ENCODE results near the gene IPO9. TPM values are rescaled to one million over a fixed set of nuclear protein-coding genes. Genes with fewer than 3 reads are reported as not detected.

The IPO9 gene
- polyA plus RNA-seq, 1 donor (not counting 4 experiments of a cell fraction or from before 2014, with no cell fraction given), result 38.9 TPM

DNA sequence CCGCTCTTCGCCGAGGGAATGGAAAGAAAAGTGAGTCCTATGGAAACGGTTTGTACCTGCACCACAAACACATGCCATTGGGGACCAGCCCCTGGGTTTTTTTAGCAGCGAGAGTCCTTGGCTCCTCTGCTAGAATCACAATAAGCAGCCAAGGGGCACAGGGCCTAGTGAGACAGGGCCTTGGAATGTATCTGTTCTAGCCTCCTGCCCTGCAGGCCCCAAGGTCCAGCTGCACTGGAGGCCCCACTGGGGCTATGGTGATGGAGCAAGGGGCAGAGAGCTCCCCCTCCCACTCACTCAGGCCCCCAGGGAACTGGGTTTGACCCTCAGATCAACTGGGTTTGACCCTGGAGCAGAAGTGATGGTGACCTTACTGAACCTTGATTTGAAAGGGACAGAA is 74.2 kb downstream of the IPO9 start:
- TF ChIP-seq EZH2 (IDR thresholded peaks at IDR 0.05; ENCODE audit: low read length), result no peak
- TF ChIP-seq, protein P1, sequence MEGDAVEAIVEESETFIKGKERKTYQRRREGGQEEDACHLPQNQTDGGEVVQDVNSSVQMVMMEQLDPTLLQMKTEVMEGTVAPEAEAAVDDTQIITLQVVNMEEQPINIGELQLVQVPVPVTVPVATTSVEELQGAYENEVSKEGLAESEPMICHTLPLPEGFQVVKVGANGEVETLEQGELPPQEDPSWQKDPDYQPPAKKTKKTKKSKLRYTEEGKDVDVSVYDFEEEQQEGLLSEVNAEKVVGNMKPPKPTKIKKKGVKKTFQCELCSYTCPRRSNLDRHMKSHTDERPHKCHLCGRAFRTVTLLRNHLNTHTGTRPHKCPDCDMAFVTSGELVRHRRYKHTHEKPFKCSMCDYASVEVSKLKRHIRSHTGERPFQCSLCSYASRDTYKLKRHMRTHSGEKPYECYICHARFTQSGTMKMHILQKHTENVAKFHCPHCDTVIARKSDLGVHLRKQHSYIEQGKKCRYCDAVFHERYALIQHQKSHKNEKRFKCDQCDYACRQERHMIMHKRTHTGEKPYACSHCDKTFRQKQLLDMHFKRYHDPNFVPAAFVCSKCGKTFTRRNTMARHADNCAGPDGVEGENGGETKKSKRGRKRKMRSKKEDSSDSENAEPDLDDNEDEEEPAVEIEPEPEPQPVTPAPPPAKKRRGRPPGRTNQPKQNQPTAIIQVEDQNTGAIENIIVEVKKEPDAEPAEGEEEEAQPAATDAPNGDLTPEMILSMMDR (optimal IDR thresholded peaks at IDR 0.05 in 1 of 3, IDR thresholded peaks at IDR 0.05 in 1 of 3, conservative IDR thresholded peaks at IDR 0.05 in 1 of 3; ENCODE audit: extremely low read depth in 1 of 3, insufficient read depth in 2 of 3, low read length in 3 of 3), result no peak
- H3K9me3 ChIP-seq (ENCODE audit: control insufficient read depth, low read depth, low read length), result no peaks in the 10 kb centered on the region
- H3K36me3 ChIP-seq (ENCODE audit: control insufficient read depth in 2 of 2, extremely low read depth in 1 of 2, insufficient read depth in 2 of 2, low read length in 2 of 2), result no peaks in the 10 kb centered on the region
- no peak overlapping the region for H3K4me3 ChIP-seq (ENCODE audit: control insufficient read depth in 2 of 3, extremely low read depth in 1 of 3, insufficient read depth in 2 of 3, low read depth in 1 of 3, low read length in 3 of 3)
- DNase-seq (ENCODE audit: low read depth, low spot score) (no peak), FAIRE-seq (no peak)
- H3K9ac ChIP-seq (ENCODE audit: control insufficient read depth, extremely low read depth, insufficient read depth, low read length), result no peak overlapping the region
- no peak overlapping the region for H3K27ac ChIP-seq (ENCODE audit: control insufficient read depth, insufficient read depth, low read length)
- no peaks in the 10 kb centered on the region for H3K79me2 ChIP-seq (ENCODE audit: control insufficient read depth, insufficient read depth, low read length)
- no peak overlapping the region for H3K4me2 ChIP-seq (ENCODE audit: control insufficient read depth, extremely low read depth, insufficient read depth, low read depth, low read length)
- H3K27me3 ChIP-seq (ENCODE audit: control insufficient read depth, extremely low read depth, insufficient read depth, low read length), result no peaks in the 10 kb centered on the region
- peaks cover 21% of the 10 kb centered on the region for H3K4me1 ChIP-seq (ENCODE audit: control insufficient read depth, extremely low read depth, insufficient read depth, low read length)
- no peaks in the 10 kb centered on the region for H4K20me1 ChIP-seq (ENCODE audit: control insufficient read depth, extremely low read depth, insufficient read depth, low read length)
- no peak overlapping the region for H2AFZ ChIP-seq (ENCODE audit: control insufficient read depth, low read length)
- dilution Hi-C loops (cut with MboI; ENCODE audit: extremely low pct_ligation_motif_present, low sequenced_read_pairs), result no loop called here
- H3K9me1 ChIP-seq (ENCODE audit: control insufficient read depth, extremely low read depth, insufficient read depth, low read length), result no peaks in the 10 kb centered on the region

DNA sequence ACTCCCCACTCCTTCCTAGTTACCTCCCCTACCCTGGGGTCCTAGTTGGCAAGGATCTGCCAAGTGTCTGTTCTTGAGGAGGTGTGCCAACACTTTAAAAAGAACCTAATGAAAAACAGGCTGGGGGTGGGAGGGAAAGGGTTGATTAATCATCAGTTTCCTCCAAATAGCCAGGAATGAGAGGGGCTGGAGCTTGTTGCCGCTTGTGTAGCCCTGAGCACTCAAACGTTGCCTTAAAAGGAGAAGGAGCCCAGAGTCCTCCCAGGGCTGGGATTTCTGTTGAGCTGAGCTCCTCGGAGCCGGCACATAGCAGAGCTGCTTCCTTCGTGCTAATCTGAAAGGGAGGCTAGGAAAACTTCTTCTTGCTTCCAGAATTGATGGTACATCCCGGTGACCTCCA is 75.6 kb downstream of the IPO9 start:
- no peak for TF ChIP-seq EZH2 (IDR thresholded peaks at IDR 0.05; ENCODE audit: low read length)
- TF ChIP-seq, protein P1 (optimal IDR thresholded peaks at IDR 0.05 in 1 of 3, IDR thresholded peaks at IDR 0.05 in 1 of 3, conservative IDR thresholded peaks at IDR 0.05 in 1 of 3; ENCODE audit: extremely low read depth in 1 of 3, insufficient read depth in 2 of 3, low read length in 3 of 3), result no peak
- DNase-seq (ENCODE audit: low read depth, low spot score) (no peak), FAIRE-seq (peak; percentile 84)
- Histone ChIP-seq H3K79me2 (ENCODE audit: control insufficient read depth, insufficient read depth, low read length) (no peaks in the 10 kb centered on the region), H3K9me3 (ENCODE audit: control insufficient read depth, low read depth, low read length) (no peaks in the 10 kb centered on the region), H3K36me3 (ENCODE audit: control insufficient read depth in 2 of 2, extremely low read depth in 1 of 2, insufficient read depth in 2 of 2, low read length in 2 of 2) (no peaks in the 10 kb centered on the region), H4K20me1 (ENCODE audit: control insufficient read depth, extremely low read depth, insufficient read depth, low read length) (no peaks in the 10 kb centered on the region), H3K4me2 (ENCODE audit: control insufficient read depth, extremely low read depth, insufficient read depth, low read depth, low read length) (peak overlapping the region; percentile 22), H3K27ac (ENCODE audit: control insufficient read depth, insufficient read depth, low read length) (no peak overlapping the region), H2AFZ (ENCODE audit: control insufficient read depth, low read length) (no peak overlapping the region), H3K9ac (ENCODE audit: control insufficient read depth, extremely low read depth, insufficient read depth, low read length) (no peak overlapping the region), H3K4me1 (ENCODE audit: control insufficient read depth, extremely low read depth, insufficient read depth, low read length) (peaks cover 21% of the 10 kb centered on the region), H3K9me1 (ENCODE audit: control insufficient read depth, extremely low read depth, insufficient read depth, low read length) (no peaks in the 10 kb centered on the region), H3K27me3 (ENCODE audit: control insufficient read depth, extremely low read depth, insufficient read depth, low read length) (no peaks in the 10 kb centered on the region), H3K4me3 (ENCODE audit: control insufficient read depth in 2 of 3, extremely low read depth in 1 of 3, insufficient read depth in 2 of 3, low read depth in 1 of 3, low read length in 3 of 3) (no peak overlapping the region)
- dilution Hi-C loops (cut with MboI; ENCODE audit: extremely low pct_ligation_motif_present, low sequenced_read_pairs), result no loop called here
